Fibroblast of peridontal ligament (primary cell): Measurements from ENCODE around the gene GRB14.
"Not testable (repeated sequence)": the region's sequence is repeated elsewhere in the genome, so short reads cannot be mapped to it uniquely, and the experiment has no call there.

Experiments
- DNase-seq: peaks from one replicate; pipeline ENCODE4 v3.0.0-alpha.2; 2010; ENCODE audit errors: extremely low read depth

The GRB14 gene

DNA sequence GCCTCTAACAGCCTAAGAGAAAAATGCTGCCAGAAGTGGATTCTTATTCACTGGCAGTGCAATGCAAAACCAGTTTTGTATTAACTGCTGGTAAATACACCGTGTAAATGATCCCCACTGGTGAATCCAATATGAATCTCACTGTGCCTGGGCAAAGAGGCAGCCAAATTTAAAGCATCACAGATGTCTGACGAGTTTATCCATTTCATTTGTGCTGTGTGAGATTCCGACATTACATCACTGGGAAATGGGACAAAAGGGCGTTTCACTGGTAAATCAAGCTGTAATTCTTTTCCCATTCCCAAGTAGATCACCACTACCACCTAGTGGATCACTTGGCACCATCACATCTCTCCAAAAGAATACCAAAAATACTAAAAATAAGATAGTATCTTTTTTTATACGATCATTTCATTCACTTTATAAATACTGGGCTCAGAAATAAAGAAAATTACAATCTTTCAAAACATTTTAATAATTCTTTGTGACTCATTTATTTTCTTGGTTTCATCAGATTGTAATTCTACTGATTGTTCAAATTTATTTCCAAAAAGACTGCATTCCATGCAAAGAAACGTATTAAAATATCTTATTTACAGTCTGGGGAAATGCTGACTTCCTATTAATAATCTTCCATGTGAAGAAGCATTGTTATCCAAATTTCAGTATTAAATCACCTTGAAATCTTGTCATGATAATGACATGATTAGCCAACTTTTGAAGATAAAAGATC, 125.6 kb downstream of the GRB14 start:
- peak; percentile 78 for DNase-seq

DNA sequence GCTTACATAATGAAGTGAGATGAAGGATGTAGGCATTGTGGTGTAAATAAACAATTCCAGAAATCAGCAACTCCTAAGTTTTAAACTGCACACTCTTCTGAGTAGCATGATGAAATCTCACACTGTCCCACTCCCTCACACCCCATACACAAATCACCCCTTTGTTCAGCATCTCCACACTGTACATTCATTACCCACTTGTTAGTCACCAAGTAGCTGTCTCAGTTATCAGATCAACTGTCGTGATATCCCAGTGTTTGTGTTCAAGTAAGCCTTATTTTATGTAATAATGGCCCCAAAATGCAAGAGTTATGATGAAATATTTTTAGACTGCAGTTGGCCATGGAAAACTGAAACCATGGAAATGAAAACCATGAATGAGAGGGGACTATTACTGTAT, 135.7 kb downstream of the GRB14 start:
- DNase-seq: no peak

DNA sequence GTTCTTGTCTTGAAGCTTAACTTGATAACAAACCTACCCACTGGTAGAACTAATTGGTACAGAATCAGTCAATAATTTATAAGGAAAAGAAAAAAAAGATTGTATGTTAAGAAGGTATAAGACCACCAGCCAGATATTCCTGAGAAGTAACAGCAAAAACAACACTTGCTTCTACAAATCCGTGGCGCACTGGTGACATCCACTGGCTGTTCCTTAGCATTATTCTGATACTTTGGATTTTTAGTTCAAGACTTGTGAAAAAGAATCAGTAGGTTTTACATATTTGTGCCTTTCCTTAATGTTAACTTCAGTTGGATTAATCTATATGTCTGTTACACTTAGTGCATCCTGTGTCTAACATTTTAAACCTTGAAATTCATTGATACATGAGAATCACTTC, 141.8 kb downstream of the GRB14 start:
- peak; percentile 70 for DNase-seq

DNA sequence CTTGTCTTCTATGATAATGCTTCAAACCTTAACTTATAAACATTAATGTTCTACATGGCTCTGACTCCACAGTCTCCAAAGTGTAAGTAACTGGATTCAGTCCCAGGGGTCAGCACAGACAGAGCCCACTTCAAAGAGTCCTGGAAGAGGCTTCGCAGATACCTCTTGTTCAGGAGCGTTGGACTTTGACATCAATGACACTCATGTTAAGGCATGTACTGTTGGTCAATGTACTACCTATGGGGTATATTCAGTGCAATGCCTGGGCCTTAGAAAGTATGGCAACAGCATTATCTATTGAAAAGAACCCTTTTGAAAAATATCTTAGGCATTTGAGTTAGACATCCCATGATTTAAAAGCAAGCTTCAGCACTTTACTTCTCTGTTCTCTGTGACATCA, 143.1 kb downstream of the GRB14 start:
- DNase-seq: no peak

DNA sequence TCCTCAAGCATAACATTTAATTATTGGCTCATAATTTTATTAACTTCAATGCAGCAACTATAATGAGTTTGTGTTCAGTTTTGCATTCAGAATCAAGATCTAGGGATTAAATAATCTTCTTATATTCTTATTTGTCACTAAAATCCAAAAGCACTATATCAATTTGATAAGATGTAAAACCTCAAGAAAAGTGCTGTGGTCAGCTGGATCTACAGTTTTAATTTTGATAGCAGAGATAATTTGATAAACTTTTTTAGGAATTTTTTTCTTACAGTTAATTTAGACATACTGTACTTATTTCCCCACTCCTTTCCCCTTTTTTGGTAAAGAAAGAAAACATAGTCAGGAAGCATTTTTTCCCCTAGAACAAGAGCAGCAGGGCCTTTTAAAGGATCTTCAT, 146.4 kb downstream of the GRB14 start:
- DNase-seq: no peak

DNA sequence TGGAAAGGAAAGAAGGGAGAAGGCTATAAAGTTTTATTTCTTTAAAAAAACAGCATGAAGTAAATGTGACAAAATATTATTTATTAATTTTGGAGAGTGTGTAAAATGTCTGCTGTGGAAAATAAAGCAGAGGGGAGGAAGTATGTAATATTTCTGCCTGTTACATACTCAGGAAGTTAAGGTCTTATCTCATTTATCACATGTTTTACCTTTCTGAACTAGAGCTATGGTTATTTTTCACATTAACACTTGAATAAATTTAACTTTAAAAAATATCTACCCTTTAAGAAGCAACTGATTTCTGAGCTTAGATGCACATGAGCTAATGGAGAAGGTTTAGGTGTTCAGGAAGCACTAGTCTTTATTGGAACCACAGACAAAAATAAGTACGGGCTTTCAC, 148.3 kb downstream of the GRB14 start:
- no peak for DNase-seq

DNA sequence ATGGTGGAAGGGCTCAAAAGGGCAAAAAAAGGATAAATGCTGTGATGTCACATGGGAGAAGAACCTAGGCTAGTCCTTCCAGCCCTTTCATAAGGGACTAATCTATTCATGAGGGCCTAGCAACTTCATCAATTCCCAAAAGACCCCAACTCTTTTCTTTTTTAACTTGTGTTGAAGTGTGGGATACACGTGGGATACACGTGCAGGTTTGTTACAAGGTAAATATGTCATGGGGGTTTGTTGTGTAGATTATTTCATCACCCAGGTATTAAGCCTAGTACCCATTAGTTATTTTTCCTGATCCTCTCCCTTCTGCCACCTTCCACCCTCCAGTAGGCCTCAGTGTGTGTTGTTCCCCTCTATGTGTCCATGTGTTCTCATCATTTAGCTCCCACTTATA, 156.2 kb downstream of the GRB14 start:
- not testable (repeated sequence) for DNase-seq

DNA sequence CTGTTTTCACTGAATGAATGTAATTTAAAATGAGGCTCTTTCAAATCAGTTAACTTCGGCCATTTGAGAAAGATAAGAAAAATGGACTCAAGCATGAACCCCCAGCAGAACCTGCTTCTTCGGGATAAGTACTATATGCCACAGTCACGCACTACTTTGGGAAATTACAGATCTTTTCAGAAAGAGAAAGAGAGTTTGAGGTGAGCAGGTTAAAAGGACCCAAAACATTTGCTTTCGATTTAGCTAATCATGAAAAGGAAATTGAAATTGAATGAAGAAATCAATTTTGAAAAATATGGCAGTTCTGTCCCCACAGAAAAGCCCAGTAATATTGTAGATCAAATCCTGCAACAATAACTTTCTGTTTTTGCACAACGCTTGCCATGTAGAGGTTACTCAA, 156.9 kb downstream of the GRB14 start:
- no peak for DNase-seq

DNA sequence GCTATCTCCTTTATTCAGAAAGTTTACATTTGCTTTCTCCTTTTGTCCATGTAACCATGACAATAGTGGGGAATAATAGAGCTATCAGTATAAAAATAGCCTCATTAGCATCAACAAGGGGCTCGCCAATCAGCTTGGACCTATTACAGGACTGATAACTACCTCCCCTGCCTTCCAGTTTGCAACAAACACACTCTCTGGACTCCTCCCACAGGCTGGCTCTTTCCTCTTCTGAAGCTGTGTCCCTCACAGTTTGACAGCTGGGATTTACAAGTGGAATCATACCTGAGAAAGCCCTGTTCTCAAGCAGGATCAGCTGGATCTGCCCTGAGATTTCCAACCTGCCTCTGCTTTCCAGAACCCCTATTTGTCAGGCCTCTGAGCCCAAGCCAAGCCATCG, 162.5 kb downstream of the GRB14 start:
- DNase-seq: no peak

DNA sequence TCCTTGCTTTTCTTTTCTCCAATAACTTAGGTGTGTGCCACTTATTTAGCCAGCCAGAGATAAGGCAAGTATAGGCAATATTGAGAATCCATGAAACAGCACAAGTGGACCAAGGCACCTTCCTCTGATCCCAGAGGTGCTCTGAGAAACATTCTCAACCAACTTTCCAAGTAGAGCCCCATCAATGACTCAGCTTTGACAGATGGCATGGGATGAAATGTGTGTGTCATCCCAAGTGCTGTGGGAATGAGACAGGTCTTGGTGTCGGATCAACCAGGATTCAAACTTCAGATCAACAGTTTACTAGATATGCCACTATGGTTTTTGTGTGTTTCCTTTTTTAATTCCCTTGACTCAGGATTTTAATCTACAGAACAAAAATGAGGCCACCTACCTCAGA, 164.0 kb downstream of the GRB14 start:
- DNase-seq: no peak

DNA sequence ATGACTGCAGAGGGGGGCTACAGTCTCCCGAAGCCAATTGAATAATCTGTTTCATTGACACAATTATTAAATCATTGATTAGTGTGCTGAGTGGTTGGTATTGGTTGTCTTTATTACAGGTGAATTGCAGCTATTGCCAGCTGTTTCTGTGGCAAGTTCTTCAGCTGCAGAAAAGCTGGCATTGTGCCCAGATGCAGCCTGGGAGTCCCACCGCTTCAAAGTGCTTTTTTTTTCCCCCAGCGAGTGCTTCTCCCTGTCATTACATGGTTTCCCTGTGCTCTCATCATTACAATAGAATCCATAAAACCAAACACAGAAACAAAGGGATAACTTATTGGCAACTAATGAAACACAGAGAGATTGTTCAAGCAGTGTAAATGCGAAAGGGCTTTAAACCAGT, 164.7 kb downstream of the GRB14 start:
- peak; percentile 5 for DNase-seq

DNA sequence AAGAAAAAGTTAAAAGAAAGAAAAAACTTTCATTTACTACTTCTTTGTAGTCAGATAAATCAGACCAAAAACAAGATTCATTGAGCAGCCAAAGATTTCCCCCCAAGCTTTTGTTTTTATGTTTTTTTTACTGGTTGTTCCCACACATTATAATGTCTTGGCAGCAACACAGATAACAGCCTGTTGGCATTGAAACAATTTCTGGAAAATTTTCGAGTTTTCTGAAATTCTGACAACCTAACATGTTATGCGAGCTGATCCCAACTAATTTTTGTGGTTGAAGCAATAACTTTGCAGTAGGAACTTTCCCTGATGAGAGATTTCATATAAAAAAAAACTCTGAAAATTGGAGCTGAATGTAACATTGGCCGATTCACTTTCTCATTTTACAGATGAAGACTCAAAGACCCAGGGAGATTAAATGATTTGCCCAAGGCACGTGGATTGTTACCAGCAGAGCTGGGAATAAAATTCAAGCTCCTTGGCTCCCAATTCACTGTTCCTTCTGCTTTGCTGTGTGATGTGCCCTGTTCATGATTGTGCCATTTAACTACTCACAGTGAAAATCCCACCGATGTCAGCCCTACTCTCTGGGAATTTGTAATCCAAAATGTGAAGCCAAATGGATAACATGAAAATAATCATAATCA, 167.5 kb downstream of the GRB14 start:
- no peak for DNase-seq

DNA sequence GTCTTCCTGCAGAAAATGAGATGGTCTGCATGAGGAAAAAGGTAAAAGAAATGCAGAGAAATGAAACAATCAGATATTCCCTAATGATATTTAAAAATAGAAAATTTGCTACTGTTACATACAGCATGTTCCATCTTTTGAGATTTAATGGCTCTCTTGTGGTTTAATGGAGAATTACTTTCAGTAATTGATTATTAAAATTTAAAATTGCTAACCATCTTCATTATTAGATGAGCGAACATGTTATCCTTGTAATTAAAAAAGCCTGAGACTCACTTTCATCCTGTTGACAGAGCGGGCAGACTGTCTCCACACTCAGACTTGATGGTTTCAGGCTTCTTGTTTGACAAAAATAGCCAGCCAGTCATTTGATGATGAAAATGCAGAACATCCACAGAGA, 171.0 kb downstream of the GRB14 start:
- DNase-seq: no peak

DNA sequence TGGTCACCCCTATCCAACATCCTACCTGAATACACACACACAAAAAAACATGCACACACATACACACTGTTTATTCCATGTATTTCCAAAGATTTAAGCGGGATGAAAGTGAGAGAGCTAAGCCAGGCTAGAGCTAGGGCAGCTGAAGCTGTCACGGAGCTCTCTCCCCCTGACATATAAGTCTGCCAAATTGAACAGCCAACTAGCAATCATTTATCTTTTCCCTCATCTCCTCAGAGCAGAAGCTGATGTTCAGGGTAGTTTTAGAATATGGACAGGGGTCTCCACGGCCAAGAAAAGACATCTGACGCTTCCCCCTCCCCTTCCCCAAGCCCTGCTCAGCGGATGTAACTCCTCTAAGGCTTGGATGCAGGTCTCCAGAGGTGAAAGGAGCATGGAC, 171.6 kb downstream of the GRB14 start:
- no peak for DNase-seq

DNA sequence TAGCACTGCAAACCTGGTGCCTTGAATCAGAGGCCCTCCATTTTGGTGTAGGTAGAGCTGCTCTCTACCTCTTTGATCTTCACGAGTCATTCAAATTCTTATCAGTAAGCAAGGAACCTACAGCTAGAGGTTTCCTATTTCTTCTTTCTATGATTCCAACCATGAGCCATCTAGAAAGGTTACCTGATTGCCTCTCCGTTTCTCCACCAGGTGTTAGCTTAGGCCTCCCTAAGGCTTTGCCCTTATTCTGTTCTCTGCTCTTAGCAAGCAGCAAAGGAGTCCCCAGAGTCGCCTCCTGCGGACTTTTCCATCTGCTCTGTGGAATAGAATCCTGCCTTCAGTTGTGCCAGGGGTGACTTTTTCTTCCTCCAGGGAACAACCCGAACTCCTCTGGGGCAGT, 173.6 kb downstream of the GRB14 start:
- no peak for DNase-seq
